Ovary (tissue), 3 donors: ENCODE data around the gene APLN.

ENCODE experiments used
- POLR2A ChIP-seq: fragments of 450-650 bp; IDR thresholded peaks from one replicate; pipeline ENCODE4 v1.6.1; 2017; ENCODE audit warnings: antibody characterized with exemption, mild to moderate bottlenecking, moderate library complexity
- TF ChIP-seq, protein P1 (sequence below), 3 donors: fragments of 450-650 bp in 2 of 3; fragments of 200-600 bp in 1 of 3; IDR thresholded peaks; one replicate each; pipeline versions ENCODE4 v1.5.1 to v1.8.0; 2016 to 2022; ENCODE audit warnings: antibody characterized with exemption in 3 of 3, mild to moderate bottlenecking in 1 of 3
- donor health status: DM: no; HTN: no; CAD: no.

GRCh38 chrX:129596077-129596476, 58.7 kb downstream of the APLN start:
- no peak for TF ChIP-seq POLR2A
- TF ChIP-seq, protein P1, sequence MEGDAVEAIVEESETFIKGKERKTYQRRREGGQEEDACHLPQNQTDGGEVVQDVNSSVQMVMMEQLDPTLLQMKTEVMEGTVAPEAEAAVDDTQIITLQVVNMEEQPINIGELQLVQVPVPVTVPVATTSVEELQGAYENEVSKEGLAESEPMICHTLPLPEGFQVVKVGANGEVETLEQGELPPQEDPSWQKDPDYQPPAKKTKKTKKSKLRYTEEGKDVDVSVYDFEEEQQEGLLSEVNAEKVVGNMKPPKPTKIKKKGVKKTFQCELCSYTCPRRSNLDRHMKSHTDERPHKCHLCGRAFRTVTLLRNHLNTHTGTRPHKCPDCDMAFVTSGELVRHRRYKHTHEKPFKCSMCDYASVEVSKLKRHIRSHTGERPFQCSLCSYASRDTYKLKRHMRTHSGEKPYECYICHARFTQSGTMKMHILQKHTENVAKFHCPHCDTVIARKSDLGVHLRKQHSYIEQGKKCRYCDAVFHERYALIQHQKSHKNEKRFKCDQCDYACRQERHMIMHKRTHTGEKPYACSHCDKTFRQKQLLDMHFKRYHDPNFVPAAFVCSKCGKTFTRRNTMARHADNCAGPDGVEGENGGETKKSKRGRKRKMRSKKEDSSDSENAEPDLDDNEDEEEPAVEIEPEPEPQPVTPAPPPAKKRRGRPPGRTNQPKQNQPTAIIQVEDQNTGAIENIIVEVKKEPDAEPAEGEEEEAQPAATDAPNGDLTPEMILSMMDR (IDR thresholded peaks at IDR 0.05), result no peak
